ENCODE data around the gene NFASC. TPM values are rescaled to one million over a fixed set of nuclear protein-coding genes. Genes with fewer than 3 reads are reported as not detected.

Gene NFASC
- total RNA-seq, 2 experiments from 2014 or later, result 0.06 to 0.37 TPM

- Mint-ChIP-seq H3K4me1 (no peaks in the 10 kb centered on the region), H3K9me3 (no peaks in the 10 kb centered on the region), H3K36me3 (no peaks in the 10 kb centered on the region), H3K27ac (no peak overlapping the region), H3K27me3 (peaks cover 4% of the 10 kb centered on the region), H3K4me3 (no peak overlapping the region)
- DNase-seq, result no peak
Observed at GRCh38 chr1:204962742-204963632, 92.3 kb downstream of the NFASC start.

- DNase-seq, result no peak
- Mint-ChIP-seq H3K27ac (no peak overlapping the region), H3K4me1 (peaks cover 1% of the 10 kb centered on the region), H3K36me3 (no peaks in the 10 kb centered on the region), H3K27me3 (peaks cover 9% of the 10 kb centered on the region), H3K9me3 (no peaks in the 10 kb centered on the region), H3K4me3 (no peak overlapping the region)
Observed at GRCh38 chr1:204967451-204967850, 96.8 kb downstream of the NFASC start.

GRCh38 chr1:204968135-204968534 lies 97.5 kb downstream of the NFASC start:
- Mint-ChIP-seq H3K4me3 (no peak overlapping the region), H3K27ac (no peak overlapping the region), H3K27me3 (peaks cover 10% of the 10 kb centered on the region), H3K9me3 (no peaks in the 10 kb centered on the region), H3K4me1 (peaks cover 7% of the 10 kb centered on the region), H3K36me3 (no peaks in the 10 kb centered on the region)
- no peak for DNase-seq

- DNase-seq, result no peak
- H3K27me3 Mint-ChIP-seq, result peaks cover 17% of the 10 kb centered on the region
- H3K9me3 Mint-ChIP-seq, result no peaks in the 10 kb centered on the region
- H3K27ac Mint-ChIP-seq, result no peak overlapping the region
- peaks cover 7% of the 10 kb centered on the region for H3K4me1 Mint-ChIP-seq
- no peak overlapping the region for H3K4me3 Mint-ChIP-seq
- no peaks in the 10 kb centered on the region for H3K36me3 Mint-ChIP-seq
Observed at GRCh38 chr1:204968951-204969350, 98.3 kb downstream of the NFASC start.

GRCh38 chr1:204970937-204971336 lies 100.3 kb downstream of the NFASC start:
- Mint-ChIP-seq H3K27me3 (peaks cover 23% of the 10 kb centered on the region), H3K36me3 (no peaks in the 10 kb centered on the region), H3K9me3 (no peaks in the 10 kb centered on the region), H3K4me3 (no peak overlapping the region), H3K4me1 (peaks cover 7% of the 10 kb centered on the region), H3K27ac (no peak overlapping the region)
- DNase-seq, result no peak

GRCh38 chr1:204971517-204972336 lies 101.1 kb downstream of the NFASC start:
- Mint-ChIP-seq H3K27ac (no peak overlapping the region), H3K4me1 (peaks cover 7% of the 10 kb centered on the region), H3K36me3 (no peaks in the 10 kb centered on the region), H3K4me3 (no peak overlapping the region), H3K9me3 (no peaks in the 10 kb centered on the region), H3K27me3 (peaks cover 23% of the 10 kb centered on the region)
- no peak for DNase-seq

GRCh38 chr1:204972426-204972825 lies 101.8 kb downstream of the NFASC start:
- H3K36me3 Mint-ChIP-seq, result no peaks in the 10 kb centered on the region
- H3K4me3 Mint-ChIP-seq, result no peak overlapping the region
- H3K9me3 Mint-ChIP-seq, result no peaks in the 10 kb centered on the region
- H3K27me3 Mint-ChIP-seq, result peaks cover 23% of the 10 kb centered on the region
- DNase-seq, result no peak
- peaks cover 7% of the 10 kb centered on the region for H3K4me1 Mint-ChIP-seq
- no peak overlapping the region for H3K27ac Mint-ChIP-seq

- Mint-ChIP-seq H3K4me3 (no peak overlapping the region), H3K27me3 (peaks cover 23% of the 10 kb centered on the region), H3K36me3 (no peaks in the 10 kb centered on the region), H3K9me3 (no peaks in the 10 kb centered on the region), H3K27ac (no peak overlapping the region), H3K4me1 (peaks cover 7% of the 10 kb centered on the region)
- DNase-seq, result no peak
Observed at GRCh38 chr1:204973449-204973848, 102.8 kb downstream of the NFASC start.

GRCh38 chr1:204974327-204974726 lies 103.7 kb downstream of the NFASC start:
- no peak for DNase-seq
- no peak overlapping the region for H3K27ac Mint-ChIP-seq
- no peaks in the 10 kb centered on the region for H3K36me3 Mint-ChIP-seq
- H3K27me3 Mint-ChIP-seq, result peaks cover 23% of the 10 kb centered on the region
- H3K4me1 Mint-ChIP-seq, result peaks cover 7% of the 10 kb centered on the region
- no peaks in the 10 kb centered on the region for H3K9me3 Mint-ChIP-seq
- H3K4me3 Mint-ChIP-seq, result no peak overlapping the region

GRCh38 chr1:204975021-204975420 lies 104.4 kb downstream of the NFASC start:
- Mint-ChIP-seq H3K4me3 (no peak overlapping the region), H3K27ac (no peak overlapping the region), H3K27me3 (peaks cover 23% of the 10 kb centered on the region), H3K9me3 (no peaks in the 10 kb centered on the region), H3K4me1 (peaks cover 7% of the 10 kb centered on the region), H3K36me3 (no peaks in the 10 kb centered on the region)
- DNase-seq, result no peak

- Mint-ChIP-seq H3K27me3 (peaks cover 23% of the 10 kb centered on the region), H3K4me3 (no peak overlapping the region), H3K4me1 (peaks cover 7% of the 10 kb centered on the region), H3K27ac (no peak overlapping the region), H3K9me3 (no peaks in the 10 kb centered on the region), H3K36me3 (no peaks in the 10 kb centered on the region)
- peak; percentile 47 for DNase-seq
Observed at GRCh38 chr1:204975568-204976235, 105.0 kb downstream of the NFASC start.

- no peaks in the 10 kb centered on the region for H3K36me3 Mint-ChIP-seq
- H3K9me3 Mint-ChIP-seq, result no peaks in the 10 kb centered on the region
- H3K4me3 Mint-ChIP-seq, result no peak overlapping the region
- H3K4me1 Mint-ChIP-seq, result peaks cover 7% of the 10 kb centered on the region
- no peak overlapping the region for H3K27ac Mint-ChIP-seq
- DNase-seq, result no peak
- H3K27me3 Mint-ChIP-seq, result peaks cover 23% of the 10 kb centered on the region
Observed at GRCh38 chr1:204976646-204977045, 106.0 kb downstream of the NFASC start.

DNA sequence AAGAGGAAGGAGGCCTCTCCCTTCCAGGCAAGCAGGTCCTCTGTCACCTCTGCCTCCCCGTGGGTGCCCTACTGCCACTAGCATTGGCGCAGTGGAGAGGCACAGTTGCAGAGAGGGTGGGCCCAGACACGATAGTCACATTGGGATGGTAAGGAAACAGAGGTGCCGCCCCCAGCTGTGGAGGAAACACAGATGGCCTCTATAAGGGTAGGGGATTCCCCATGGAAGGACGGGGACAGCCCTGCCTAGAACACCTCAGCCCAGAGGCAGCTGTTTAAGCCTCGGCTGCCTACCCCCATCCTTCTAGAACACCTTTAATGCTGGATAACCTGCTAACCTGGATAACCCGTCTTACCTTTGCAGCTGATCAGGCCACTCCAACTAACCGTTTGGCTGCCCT lies 106.7 kb downstream of the NFASC start:
- H3K36me3 Mint-ChIP-seq, result no peaks in the 10 kb centered on the region
- H3K9me3 Mint-ChIP-seq, result no peaks in the 10 kb centered on the region
- no peak for DNase-seq
- peaks cover 21% of the 10 kb centered on the region for H3K27me3 Mint-ChIP-seq
- no peak overlapping the region for H3K4me3 Mint-ChIP-seq
- H3K27ac Mint-ChIP-seq, result no peak overlapping the region
- H3K4me1 Mint-ChIP-seq, result peaks cover 5% of the 10 kb centered on the region

DNA sequence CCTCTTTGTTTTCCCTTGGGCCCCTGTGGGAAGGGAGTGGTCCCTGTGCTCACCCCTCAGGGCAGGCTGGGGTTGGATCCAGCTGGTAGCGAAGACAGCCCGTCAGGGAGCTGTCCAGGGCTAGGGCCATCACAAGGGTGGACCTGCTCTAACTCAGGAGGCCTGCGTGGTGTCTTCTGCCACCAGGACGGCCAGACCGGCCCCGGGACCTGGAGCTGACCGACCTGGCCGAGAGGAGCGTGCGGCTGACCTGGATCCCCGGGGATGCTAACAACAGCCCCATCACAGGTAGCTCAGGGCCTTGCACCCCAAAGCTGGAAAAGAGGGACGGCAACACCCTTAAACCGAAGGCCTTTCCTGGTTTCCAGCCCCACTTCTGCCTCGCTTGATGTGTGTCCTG lies 108.1 kb downstream of the NFASC start:
- H3K27ac Mint-ChIP-seq, result no peak overlapping the region
- H3K4me1 Mint-ChIP-seq, result no peaks in the 10 kb centered on the region
- no peak for DNase-seq
- no peaks in the 10 kb centered on the region for H3K36me3 Mint-ChIP-seq
- H3K4me3 Mint-ChIP-seq, result no peak overlapping the region
- H3K27me3 Mint-ChIP-seq, result peaks cover 23% of the 10 kb centered on the region
- no peaks in the 10 kb centered on the region for H3K9me3 Mint-ChIP-seq

DNA sequence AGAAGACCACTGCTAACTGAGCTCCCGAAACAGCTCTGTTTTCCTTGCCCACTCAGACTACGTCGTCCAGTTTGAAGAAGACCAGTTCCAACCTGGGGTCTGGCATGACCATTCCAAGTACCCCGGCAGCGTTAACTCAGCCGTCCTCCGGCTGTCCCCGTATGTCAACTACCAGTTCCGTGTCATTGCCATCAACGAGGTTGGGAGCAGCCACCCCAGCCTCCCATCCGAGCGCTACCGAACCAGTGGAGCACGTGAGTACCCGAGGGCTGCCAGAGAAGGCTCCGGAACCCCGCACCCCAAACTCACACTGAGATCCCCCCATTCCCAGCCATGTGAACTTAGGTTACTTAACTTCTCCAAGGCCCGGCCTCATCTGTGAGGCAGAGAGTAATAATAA lies 108.6 kb downstream of the NFASC start:
- H3K27ac Mint-ChIP-seq, result no peak overlapping the region
- peaks cover 23% of the 10 kb centered on the region for H3K27me3 Mint-ChIP-seq
- DNase-seq, result no peak
- no peaks in the 10 kb centered on the region for H3K4me1 Mint-ChIP-seq
- H3K4me3 Mint-ChIP-seq, result no peak overlapping the region
- H3K36me3 Mint-ChIP-seq, result no peaks in the 10 kb centered on the region
- no peaks in the 10 kb centered on the region for H3K9me3 Mint-ChIP-seq
